Measurements from ENCODE around the gene TNFRSF4. TPM values are rescaled to one million over a fixed set of nuclear protein-coding genes. Genes with fewer than 3 reads are reported as not detected.

TNFRSF4 gene
- polyA plus RNA-seq, 2 of the 4 experiments (the other 2 are of a cell fraction), result not detected

DNA sequence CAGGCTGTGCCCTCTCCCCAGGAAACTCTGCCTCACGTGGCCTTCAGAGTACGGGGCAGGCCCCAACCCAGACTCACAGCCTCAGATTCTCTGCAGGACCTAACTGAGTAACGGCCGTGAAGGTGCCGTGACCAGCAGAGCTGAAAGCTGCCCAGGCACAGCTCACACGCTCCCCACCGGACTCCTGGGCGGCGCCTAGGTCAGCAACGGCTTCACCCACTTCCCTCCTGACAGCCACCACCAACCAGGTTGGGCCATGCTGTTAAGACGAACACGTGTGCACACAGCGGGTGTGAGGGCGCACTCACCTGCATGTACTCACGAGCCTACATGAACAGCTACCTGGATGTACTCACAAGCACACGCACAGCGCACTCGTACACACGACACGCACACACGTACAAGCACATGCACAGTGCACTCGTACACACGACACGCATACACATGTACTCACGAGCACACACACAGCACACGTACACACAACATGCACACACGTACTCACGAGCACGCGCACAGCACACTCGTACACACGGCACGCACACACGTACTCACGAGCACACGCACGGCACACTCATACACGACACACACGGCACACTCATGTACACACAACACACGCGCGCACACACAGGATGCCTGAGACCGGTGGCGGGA is 8.7 kb upstream of the TNFRSF4 start:
- Histone ChIP-seq H3K4me1 (no peaks in the 10 kb centered on the region), H3K9me3 (no peaks in the 10 kb centered on the region), H3K4me2 (no peak overlapping the region), H3K27ac (no peak overlapping the region), H3K4me3 (no peak overlapping the region)
- CTCF ChIA-PET, result interaction anchor here (0.9 to 1.7 kb wide), 2 partner anchors 100 to 101 kb away, joined by 4 read pairs; no protein-coding TSS in a partner anchor
- ATAC-seq, result no peak
- 99% methylated on average over 32 of the region's 44 CpGs for WGBS (ENCODE audit: missing lambda C conversion rate)
- DNase-seq (ENCODE audit: low read depth in 1 of 2, low spot score in 1 of 2), result no peak
- TF ChIP-seq RNF2 (IDR thresholded peaks at IDR 0.05; ENCODE audit: borderline replicate concordance, low read depth), result no peak
- TF ChIP-seq MAX (IDR thresholded peaks at IDR 0.05), result no peak
- TF ChIP-seq MAFK (IDR thresholded peaks at IDR 0.05; ENCODE audit: partially characterized antibody), result no peak
- TF ChIP-seq TP53 (CRISPR knock-in tag; IDR thresholded peaks at IDR 0.05), result no peak
- no peak for TF ChIP-seq ESRRA (IDR thresholded peaks at IDR 0.05; ENCODE audit: borderline replicate concordance, low read length)
- TF ChIP-seq ZNF302 (CRISPR knock-in tag; IDR thresholded peaks at IDR 0.05), result no peak
- TF ChIP-seq, protein P1, sequence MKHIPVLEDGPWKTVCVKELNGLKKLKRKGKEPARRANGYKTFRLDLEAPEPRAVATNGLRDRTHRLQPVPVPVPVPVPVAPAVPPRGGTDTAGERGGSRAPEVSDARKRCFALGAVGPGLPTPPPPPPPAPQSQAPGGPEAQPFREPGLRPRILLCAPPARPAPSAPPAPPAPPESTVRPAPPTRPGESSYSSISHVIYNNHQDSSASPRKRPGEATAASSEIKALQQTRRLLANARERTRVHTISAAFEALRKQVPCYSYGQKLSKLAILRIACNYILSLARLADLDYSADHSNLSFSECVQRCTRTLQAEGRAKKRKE (CRISPR knock-in tag; IDR thresholded peaks at IDR 0.05; ENCODE audit: low read depth), result no peak
- no peak for TF ChIP-seq ZFP36 (IDR thresholded peaks at IDR 0.05; ENCODE audit: borderline replicate concordance, partially characterized antibody)
- no peak for TF ChIP-seq HOXA7 (CRISPR knock-in tag; IDR thresholded peaks at IDR 0.05)
- no peak for TF ChIP-seq RCOR1 (IDR thresholded peaks at IDR 0.05; ENCODE audit: low read depth, low read length)
- TF ChIP-seq HDAC2 (IDR thresholded peaks at IDR 0.05), result no peak
- no peak for TF ChIP-seq E2F6 (IDR thresholded peaks at IDR 0.05; ENCODE audit: borderline replicate concordance, low read depth)
- TF ChIP-seq, protein P2, sequence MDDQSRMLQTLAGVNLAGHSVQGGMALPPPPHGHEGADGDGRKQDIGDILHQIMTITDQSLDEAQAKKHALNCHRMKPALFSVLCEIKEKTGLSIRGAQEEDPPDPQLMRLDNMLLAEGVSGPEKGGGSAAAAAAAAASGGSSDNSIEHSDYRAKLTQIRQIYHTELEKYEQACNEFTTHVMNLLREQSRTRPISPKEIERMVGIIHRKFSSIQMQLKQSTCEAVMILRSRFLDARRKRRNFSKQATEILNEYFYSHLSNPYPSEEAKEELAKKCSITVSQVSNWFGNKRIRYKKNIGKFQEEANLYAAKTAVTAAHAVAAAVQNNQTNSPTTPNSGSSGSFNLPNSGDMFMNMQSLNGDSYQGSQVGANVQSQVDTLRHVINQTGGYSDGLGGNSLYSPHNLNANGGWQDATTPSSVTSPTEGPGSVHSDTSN (IDR thresholded peaks at IDR 0.05), result no peak
- no peak for TF ChIP-seq BCL3 (IDR thresholded peaks at IDR 0.05)
- POLR2A ChIA-PET, result no interaction called here
- no peak for FAIRE-seq

DNA sequence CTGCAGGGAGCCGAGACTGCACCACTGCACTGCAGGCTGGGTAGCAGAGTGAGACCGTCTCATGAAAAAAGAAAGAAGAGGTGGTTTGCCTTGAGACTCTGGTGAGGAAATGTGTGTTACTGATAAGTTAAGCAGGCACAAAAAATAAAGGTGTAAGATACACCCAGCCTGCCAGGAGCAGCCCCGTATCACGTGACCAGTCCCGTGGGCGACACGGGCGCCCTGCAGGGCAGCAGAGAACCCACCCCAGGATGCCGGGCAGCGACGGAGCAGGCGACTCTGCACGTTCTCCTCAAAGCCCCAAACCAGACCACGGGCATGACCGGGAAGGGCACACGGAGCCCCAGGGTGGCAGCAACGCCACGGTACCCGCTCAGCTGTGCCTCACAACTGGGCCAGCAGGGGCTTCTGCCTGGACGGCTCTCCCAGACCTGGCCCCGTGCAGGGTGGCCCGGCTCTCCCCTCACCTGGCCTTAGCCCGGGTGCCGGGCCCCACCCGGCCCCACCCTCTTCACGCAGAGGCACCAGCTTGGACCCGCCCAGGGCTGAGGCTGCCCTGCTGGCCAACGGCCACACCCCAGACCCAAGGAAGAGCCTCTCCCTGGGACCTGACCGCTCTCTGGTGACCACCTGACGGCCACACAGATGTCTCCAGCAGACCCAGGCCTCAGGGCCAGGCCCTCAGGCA is 8.1 kb upstream of the TNFRSF4 start:
- ChIA-PET CTCF (interaction anchor here (1.7 kb wide), 1 partner anchor 99 kb away, joined by 4 read pairs; no protein-coding TSS in a partner anchor), POLR2A (no interaction called here)
- ATAC-seq (no peak; a peak in 1 of 6 replicates), FAIRE-seq (no peak), DNase-seq (ENCODE audit: low read depth in 1 of 2, low spot score in 1 of 2) (no peak)
- 86% methylated on average over 16 of the region's 30 CpGs for WGBS (ENCODE audit: missing lambda C conversion rate)
- Histone ChIP-seq H3K9me3 (no peaks in the 10 kb centered on the region), H3K27ac (no peak overlapping the region), H3K4me1 (no peaks in the 10 kb centered on the region), H3K4me3 (no peak overlapping the region), H3K4me2 (no peak overlapping the region)
- no peak for TF ChIP-seq MYC (IDR thresholded peaks at IDR 0.05; ENCODE audit: borderline replicate concordance, low read length)
- no peak for TF ChIP-seq EHMT2 (IDR thresholded peaks at IDR 0.05; ENCODE audit: low read depth)
- no peak for TF ChIP-seq SREBF2 (IDR thresholded peaks at IDR 0.05)
- no peak for TF ChIP-seq HOXA7 (CRISPR knock-in tag; IDR thresholded peaks at IDR 0.05)
- no peak for TF ChIP-seq FOSB (CRISPR knock-in tag; IDR thresholded peaks at IDR 0.05)
- TF ChIP-seq REST (IDR thresholded peaks at IDR 0.05), result no peak
- no peak for TF ChIP-seq RFX5 (IDR thresholded peaks at IDR 0.05)
- no peak for TF ChIP-seq MAFK (IDR thresholded peaks at IDR 0.05; ENCODE audit: partially characterized antibody)
- TF ChIP-seq FOSL2 (IDR thresholded peaks at IDR 0.05), result no peak
- no peak for TF ChIP-seq FOSL2 (CRISPR knock-in tag; IDR thresholded peaks at IDR 0.05)
- no peak for TF ChIP-seq CBX8 (IDR thresholded peaks at IDR 0.05)
- no peak for TF ChIP-seq NFE2L2 (conservative IDR thresholded peaks at IDR 0.05; ENCODE audit: low read length)
- TF ChIP-seq SMC3 (IDR thresholded peaks at IDR 0.05), result no peak
- TF ChIP-seq, protein P3, sequence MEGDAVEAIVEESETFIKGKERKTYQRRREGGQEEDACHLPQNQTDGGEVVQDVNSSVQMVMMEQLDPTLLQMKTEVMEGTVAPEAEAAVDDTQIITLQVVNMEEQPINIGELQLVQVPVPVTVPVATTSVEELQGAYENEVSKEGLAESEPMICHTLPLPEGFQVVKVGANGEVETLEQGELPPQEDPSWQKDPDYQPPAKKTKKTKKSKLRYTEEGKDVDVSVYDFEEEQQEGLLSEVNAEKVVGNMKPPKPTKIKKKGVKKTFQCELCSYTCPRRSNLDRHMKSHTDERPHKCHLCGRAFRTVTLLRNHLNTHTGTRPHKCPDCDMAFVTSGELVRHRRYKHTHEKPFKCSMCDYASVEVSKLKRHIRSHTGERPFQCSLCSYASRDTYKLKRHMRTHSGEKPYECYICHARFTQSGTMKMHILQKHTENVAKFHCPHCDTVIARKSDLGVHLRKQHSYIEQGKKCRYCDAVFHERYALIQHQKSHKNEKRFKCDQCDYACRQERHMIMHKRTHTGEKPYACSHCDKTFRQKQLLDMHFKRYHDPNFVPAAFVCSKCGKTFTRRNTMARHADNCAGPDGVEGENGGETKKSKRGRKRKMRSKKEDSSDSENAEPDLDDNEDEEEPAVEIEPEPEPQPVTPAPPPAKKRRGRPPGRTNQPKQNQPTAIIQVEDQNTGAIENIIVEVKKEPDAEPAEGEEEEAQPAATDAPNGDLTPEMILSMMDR (IDR thresholded peaks at IDR 0.05), result no peak
- TF ChIP-seq RARB (CRISPR knock-in tag; IDR thresholded peaks at IDR 0.05), result no peak
- no peak for TF ChIP-seq EP300 (IDR thresholded peaks at IDR 0.05)

All from A549 (cell line).